Measurements from ENCODE around the gene NCLN.
A peak's percentile ranks its signal among the peaks of the same experiment; 100 is the strongest.
"Not testable (repeated sequence)": the region's sequence is repeated elsewhere in the genome, so short reads cannot be mapped to it uniquely, and the experiment has no call there.

The NCLN gene

GRCh38 chr19:3150739-3151329 lies 34.9 kb upstream of the NCLN start:
- DNase-seq (ENCODE audit: low spot score) (no peak), ATAC-seq (ENCODE audit: low read depth) (no peak)
- no peak overlapping the region for H3K4me3 ChIP-seq (ENCODE audit: severe bottlenecking)
- H3K9me3 ChIP-seq (ENCODE audit: severe bottlenecking) = no peaks in the 10 kb centered on the region
- no peak for TF ChIP-seq CTCF (IDR thresholded peaks at IDR 0.05; ENCODE audit: poor library complexity, severe bottlenecking)
- no peak overlapping the region for H3K27ac ChIP-seq (ENCODE audit: poor library complexity, severe bottlenecking)
- peaks cover 57% of the 10 kb centered on the region for H3K36me3 ChIP-seq (ENCODE audit: low read depth)
- no peaks in the 10 kb centered on the region for H3K27me3 ChIP-seq (ENCODE audit: insufficient read depth, poor library complexity, severe bottlenecking)
- H3K4me1 ChIP-seq (ENCODE audit: insufficient read depth, poor library complexity, severe bottlenecking) = peaks cover 9% of the 10 kb centered on the region

GRCh38 chr19:3151563-3152418 lies 33.9 kb upstream of the NCLN start:
- peaks cover 9% of the 10 kb centered on the region for H3K4me1 ChIP-seq (ENCODE audit: insufficient read depth, poor library complexity, severe bottlenecking)
- H3K27me3 ChIP-seq (ENCODE audit: insufficient read depth, poor library complexity, severe bottlenecking) = no peaks in the 10 kb centered on the region
- no peak for TF ChIP-seq CTCF (IDR thresholded peaks at IDR 0.05; ENCODE audit: poor library complexity, severe bottlenecking)
- H3K4me3 ChIP-seq (ENCODE audit: severe bottlenecking) = no peak overlapping the region
- ATAC-seq (ENCODE audit: low read depth) (peak; percentile 20; the same call in 1 of the 3 replicates), DNase-seq (ENCODE audit: low spot score) (no peak)
- no peaks in the 10 kb centered on the region for H3K9me3 ChIP-seq (ENCODE audit: severe bottlenecking)
- peaks cover 59% of the 10 kb centered on the region for H3K36me3 ChIP-seq (ENCODE audit: low read depth)
- peak overlapping the region; percentile 35 for H3K27ac ChIP-seq (ENCODE audit: poor library complexity, severe bottlenecking)

- Histone ChIP-seq H3K9me3 (ENCODE audit: severe bottlenecking) (no peaks in the 10 kb centered on the region), H3K4me1 (ENCODE audit: insufficient read depth, poor library complexity, severe bottlenecking) (peaks cover 9% of the 10 kb centered on the region), H3K36me3 (ENCODE audit: low read depth) (peaks cover 61% of the 10 kb centered on the region), H3K4me3 (ENCODE audit: severe bottlenecking) (no peak overlapping the region), H3K27me3 (ENCODE audit: insufficient read depth, poor library complexity, severe bottlenecking) (no peaks in the 10 kb centered on the region), H3K27ac (ENCODE audit: poor library complexity, severe bottlenecking) (peak overlapping the region; percentile 35)
- no peak for TF ChIP-seq CTCF (IDR thresholded peaks at IDR 0.05; ENCODE audit: poor library complexity, severe bottlenecking)
- ATAC-seq (ENCODE audit: low read depth) (no peak), DNase-seq (ENCODE audit: low spot score) (no peak)
Observed at GRCh38 chr19:3152419-3152780, 33.3 kb upstream of the NCLN start.

- H3K27ac ChIP-seq (ENCODE audit: poor library complexity, severe bottlenecking) = peak overlapping the region; percentile 93
- no peak for DNase-seq (ENCODE audit: low spot score)
- TF ChIP-seq CTCF (IDR thresholded peaks at IDR 0.05; ENCODE audit: poor library complexity, severe bottlenecking) = no peak
- no peaks in the 10 kb centered on the region for H3K27me3 ChIP-seq (ENCODE audit: insufficient read depth, poor library complexity, severe bottlenecking)
- no peaks in the 10 kb centered on the region for H3K9me3 ChIP-seq (ENCODE audit: severe bottlenecking)
- no peak for ATAC-seq (ENCODE audit: low read depth)
- H3K4me3 ChIP-seq (ENCODE audit: severe bottlenecking) = no peak overlapping the region
- H3K4me1 ChIP-seq (ENCODE audit: insufficient read depth, poor library complexity, severe bottlenecking) = peaks cover 9% of the 10 kb centered on the region
- H3K36me3 ChIP-seq (ENCODE audit: low read depth) = peaks cover 73% of the 10 kb centered on the region
Observed at GRCh38 chr19:3153286-3154230, 32.2 kb upstream of the NCLN start.

GRCh38 chr19:3154447-3154846 lies 31.3 kb upstream of the NCLN start:
- not testable (repeated sequence) for DNase-seq (ENCODE audit: low spot score); H3K9me3 ChIP-seq (ENCODE audit: severe bottlenecking); ATAC-seq (ENCODE audit: low read depth); H3K4me1 ChIP-seq (ENCODE audit: insufficient read depth, poor library complexity, severe bottlenecking); H3K4me3 ChIP-seq (ENCODE audit: severe bottlenecking); H3K27me3 ChIP-seq (ENCODE audit: insufficient read depth, poor library complexity, severe bottlenecking)
- Histone ChIP-seq H3K36me3 (ENCODE audit: low read depth) (peaks cover 71% of the 10 kb centered on the region), H3K27ac (ENCODE audit: poor library complexity, severe bottlenecking) (peak overlapping the region; percentile 93)

Data from RWPE2 (cell line).